KOPT-K1 (cell line): ENCODE data around the gene SEC24C.
"Not testable (repeated sequence)": the region's sequence is repeated elsewhere in the genome, so short reads cannot be mapped to it uniquely, and the experiment has no call there.

ENCODE experiments used
- H3K27ac ChIP-seq: fragments of 200-600 bp; sonication (generic); 2 replicates; pipeline ENCODE4 v1.5.1; 2016; ENCODE audit warnings: antibody characterized with exemption, mild to moderate bottlenecking, low read depth, low read length; ENCODE audit not compliant: poor library complexity, severe bottlenecking
- H3K36me3 ChIP-seq: fragments of 200-600 bp; sonication (generic); 2 replicates; pipeline ENCODE4 v1.5.1; 2017; ENCODE audit warnings: antibody characterized with exemption, mild to moderate bottlenecking, low read length, moderate library complexity; ENCODE audit not compliant: insufficient read depth
- H3K9me3 ChIP-seq: fragments of 200-600 bp; sonication (generic); 2 replicates; pipeline ENCODE4 v1.5.1; 2017; ENCODE audit warnings: antibody characterized with exemption, low read length, mild to moderate bottlenecking; ENCODE audit not compliant: insufficient read depth, poor library complexity, severe bottlenecking

Gene SEC24C

GRCh38 chr10:73743905-73744663 is at the start of gene SEC24C:
Gene SEC24C (plus strand): TSS chr10:73744372. CDS start chr10:73746833, 2,461 bp downstream.
- peaks cover 29% of the 10 kb centered on the region for H3K36me3 ChIP-seq

GRCh38 chr10:73695302-73695701 is 48.9 kb upstream of the SEC24C start:
- H3K36me3 ChIP-seq, H3K27ac ChIP-seq, H3K9me3 ChIP-seq: not testable (repeated sequence)

More at GRCh38 chr10:73743905-73744663, at the start of gene SEC24C:
- H3K9me3 ChIP-seq = no peaks in the 10 kb centered on the region
- peak within 1 kb of the TSS; percentile 82 for H3K27ac ChIP-seq

- H3K36me3 ChIP-seq, H3K27ac ChIP-seq, H3K9me3 ChIP-seq: not testable (repeated sequence)
Measured at GRCh38 chr10:73697675-73698159, 46.5 kb upstream of the SEC24C start, which contains the start of gene AGAP5. Gene AGAP5 (minus strand): TSS chr10:73698109. CDS start chr10:73697755, 354 bp downstream.

GRCh38 chr10:73698819-73699218 is 45.4 kb upstream of the SEC24C start:
- not testable (repeated sequence) for H3K27ac ChIP-seq, H3K36me3 ChIP-seq, H3K9me3 ChIP-seq

- H3K9me3 ChIP-seq, H3K36me3 ChIP-seq, H3K27ac ChIP-seq: not testable (repeated sequence)
Measured at GRCh38 chr10:73703924-73704323, 40.2 kb upstream of the SEC24C start.

- H3K27ac ChIP-seq, H3K9me3 ChIP-seq, H3K36me3 ChIP-seq: not testable (repeated sequence)
Measured at GRCh38 chr10:73705506-73706072, 38.6 kb upstream of the SEC24C start.

- H3K27ac ChIP-seq, H3K9me3 ChIP-seq, H3K36me3 ChIP-seq: not testable (repeated sequence)
Measured at GRCh38 chr10:73706488-73706887, 37.7 kb upstream of the SEC24C start.

GRCh38 chr10:73707628-73708027 is 36.5 kb upstream of the SEC24C start:
- not testable (repeated sequence) for H3K36me3 ChIP-seq, H3K27ac ChIP-seq

GRCh38 chr10:73708122-73708521 is 36.0 kb upstream of the SEC24C start:
- not testable (repeated sequence) for H3K9me3 ChIP-seq, H3K27ac ChIP-seq
- peaks cover 13% of the 10 kb centered on the region; the same call in 1 of the 2 replicates for H3K36me3 ChIP-seq

More at GRCh38 chr10:73707628-73708027, 36.5 kb upstream of the SEC24C start:
- not testable (repeated sequence) for H3K9me3 ChIP-seq

- peaks cover 29% of the 10 kb centered on the region for H3K36me3 ChIP-seq
- H3K9me3 ChIP-seq, H3K27ac ChIP-seq: not testable (repeated sequence)
Measured at GRCh38 chr10:73711683-73712082, 32.5 kb upstream of the SEC24C start.

- H3K9me3 ChIP-seq, H3K27ac ChIP-seq: not testable (repeated sequence)
- peaks cover 51% of the 10 kb centered on the region for H3K36me3 ChIP-seq
Measured at GRCh38 chr10:73713912-73714311, 30.3 kb upstream of the SEC24C start.

GRCh38 chr10:73714483-73714882 is 29.7 kb upstream of the SEC24C start:
- peaks cover 57% of the 10 kb centered on the region for H3K36me3 ChIP-seq
- H3K9me3 ChIP-seq, H3K27ac ChIP-seq: not testable (repeated sequence)

- not testable (repeated sequence) for H3K9me3 ChIP-seq, H3K27ac ChIP-seq
- peaks cover 59% of the 10 kb centered on the region for H3K36me3 ChIP-seq
Measured at GRCh38 chr10:73715179-73716156, 28.7 kb upstream of the SEC24C start.

- Histone ChIP-seq H3K36me3 (peaks cover 67% of the 10 kb centered on the region), H3K9me3 (no peaks in the 10 kb centered on the region), H3K27ac (no peak overlapping the region)
Measured at GRCh38 chr10:73716251-73716650, 27.9 kb upstream of the SEC24C start.

GRCh38 chr10:73717556-73717955 is 26.6 kb upstream of the SEC24C start:
- no peaks in the 10 kb centered on the region for H3K9me3 ChIP-seq
- no peak overlapping the region for H3K27ac ChIP-seq
- peaks cover 78% of the 10 kb centered on the region for H3K36me3 ChIP-seq
